ENCODE data around the gene CEP43.
A peak's percentile ranks its signal among the peaks of the same experiment; 100 is the strongest.

CEP43 gene

GRCh38 chr6:166999145-166999883 lies at the start of gene CEP43:
CEP43 (plus strand) TSS chr6:166999397; CDS start chr6:166999413, 16 bp downstream.
- DNase-seq, result peak; percentile 92

GRCh38 chr6:166949528-166950442 lies 49.4 kb upstream of the CEP43 start:
- DNase-seq, result peak; percentile 22

- peak; percentile 45 for DNase-seq
Observed at GRCh38 chr6:166950443-166950821, 48.8 kb upstream of the CEP43 start.

- peak; percentile 81 for DNase-seq
Observed at GRCh38 chr6:166950892-166951669, 48.1 kb upstream of the CEP43 start.

GRCh38 chr6:166951670-166952060 lies 47.5 kb upstream of the CEP43 start:
- DNase-seq, result no peak

GRCh38 chr6:166952121-166952520 lies 47.1 kb upstream of the CEP43 start:
- no peak for DNase-seq

- peak; percentile 40 for DNase-seq
Observed at GRCh38 chr6:166952567-166953486, 46.4 kb upstream of the CEP43 start.

GRCh38 chr6:166954118-166954713 lies 45.0 kb upstream of the CEP43 start:
- no peak for DNase-seq

GRCh38 chr6:166955121-166955864 lies 43.9 kb upstream of the CEP43 start:
- DNase-seq, result peak; percentile 47

- DNase-seq, result no peak
Observed at GRCh38 chr6:166955865-166956443, 43.2 kb upstream of the CEP43 start.

- peak; percentile 96 for DNase-seq
Observed at GRCh38 chr6:166956444-166957086, 42.6 kb upstream of the CEP43 start, which contains the start of gene RNASET2. RNASET2 (minus strand) TSS chr6:166956550; CDS start chr6:166956182, 368 bp downstream.

- DNase-seq, result peak; percentile 71
Observed at GRCh38 chr6:166957087-166957804, 42.0 kb upstream of the CEP43 start.

- DNase-seq, result no peak
Observed at GRCh38 chr6:166957805-166958076, 41.5 kb upstream of the CEP43 start.

- DNase-seq, result peak; percentile 85
Observed at GRCh38 chr6:166958926-166959861, 40.0 kb upstream of the CEP43 start.

GRCh38 chr6:166959911-166960608 lies 39.1 kb upstream of the CEP43 start:
- no peak for DNase-seq

GRCh38 chr6:166960609-166960978 lies 38.6 kb upstream of the CEP43 start:
- no peak for DNase-seq

GRCh38 chr6:166966268-166966667 lies 32.9 kb upstream of the CEP43 start:
- no peak for DNase-seq

Data from CD4-positive, alpha-beta T cell treated with Interleukin-17A for 1 hour (primary cell).